Calu3 (cell line): ENCODE results near the gene FBN3. TPM values are rescaled to one million over a fixed set of nuclear protein-coding genes. Genes with fewer than 3 reads are reported as not detected.

Source experiments
- BruUV-seq: library from RNA; stranded (reverse); fragments of 400-500 nt; replicated peaks from 2 replicates; lab custom pipeline; 2021; lab: Mats Ljungman, UMichigan
- CTCF ChIA-PET: fragments of 300-600 bp; sonication (Branson Sonifier 250); formaldehyde crosslinking; loops from one replicate; lab custom pipeline; 2022; ENCODE audit warnings: antibody characterized with exemption; lab: Charles Lee
- DNase-seq: peaks from one replicate; pipeline ENCODE4 v3.0.0; 2022
- H3K27ac Mint-ChIP-seq: one replicate; pipeline ENCODE4 v1.8.0; 2022; ENCODE audit warnings: mixed read lengths; ENCODE audit not compliant: unreplicated experiment
- H3K27me3 Mint-ChIP-seq: one replicate; pipeline ENCODE4 v1.8.0; 2022; ENCODE audit warnings: mixed read lengths; ENCODE audit not compliant: unreplicated experiment
- H3K36me3 Mint-ChIP-seq: one replicate; pipeline ENCODE4 v1.8.0; 2022; ENCODE audit warnings: mild to moderate bottlenecking, moderate library complexity, mixed read lengths; ENCODE audit not compliant: insufficient read depth, unreplicated experiment
- H3K4me1 Mint-ChIP-seq: one replicate; pipeline ENCODE4 v1.8.0; 2022; ENCODE audit warnings: mild to moderate bottlenecking, low read depth, mixed read lengths; ENCODE audit not compliant: unreplicated experiment
- H3K4me3 Mint-ChIP-seq: one replicate; pipeline ENCODE4 v1.8.0; 2022; ENCODE audit warnings: mild to moderate bottlenecking, low read depth, moderate library complexity, mixed read lengths; ENCODE audit not compliant: unreplicated experiment
- H3K9me3 Mint-ChIP-seq: one replicate; pipeline ENCODE4 v1.8.0; 2022; ENCODE audit warnings: low read depth, mixed read lengths; ENCODE audit not compliant: unreplicated experiment
- CTCF ChIP-seq: fragments of 200-600 bp; IDR thresholded peaks from one replicate; pipeline ENCODE4 v1.8.0; 2022; ENCODE audit warnings: antibody characterized with exemption; ENCODE audit not compliant: unreplicated experiment
- intact Hi-C: fragments of 100-400 bp; cut with micrococcal nuclease; formaldehyde crosslinking; loops from one replicate; pipeline ENCODE4 v1.10.0; 2022; ENCODE audit not compliant: unreplicated experiment
- total RNA-seq: library from RNA; stranded (reverse); gene quantifications from 2 replicates; pipeline ENCODE4 v1.2.3, GENCODE V29; 2022

Gene FBN3
- total RNA-seq, 1 experiment from 2014 or later: not detected

GRCh38 chr19:8128551-8128950, 20.8 kb downstream of the FBN3 start:
- Mint-ChIP-seq H3K4me1 (no peaks in the 10 kb centered on the region), H3K36me3 (no peaks in the 10 kb centered on the region), H3K27me3 (peaks cover 79% of the 10 kb centered on the region), H3K9me3 (no peaks in the 10 kb centered on the region), H3K4me3 (no peak overlapping the region), H3K27ac (no peak overlapping the region)
- DNase-seq: no peak
- TF ChIP-seq CTCF: no peak
- BruUV-seq: no TSS peak
- intact Hi-C loops: no loop called here
- CTCF ChIA-PET: no interaction called here

- no peaks in the 10 kb centered on the region for H3K9me3 Mint-ChIP-seq
- H3K27me3 Mint-ChIP-seq: peaks cover 72% of the 10 kb centered on the region
- H3K4me1 Mint-ChIP-seq: no peaks in the 10 kb centered on the region
- H3K27ac Mint-ChIP-seq: no peak overlapping the region
- H3K4me3 Mint-ChIP-seq: no peak overlapping the region
- H3K36me3 Mint-ChIP-seq: no peaks in the 10 kb centered on the region
- CTCF ChIA-PET: interaction anchor here (0.7 kb wide), 1 partner anchor 15 kb away, joined by 3 read pairs; no protein-coding TSS in a partner anchor
- DNase-seq: no peak
- no peak for TF ChIP-seq CTCF
- no TSS peak for BruUV-seq
- intact Hi-C loops: no loop called here
Observed at GRCh38 chr19:8127311-8127710, 22.1 kb downstream of the FBN3 start.

GRCh38 chr19:8126511-8126910, 22.9 kb downstream of the FBN3 start:
- intact Hi-C loops: no loop called here
- CTCF ChIA-PET: interaction anchor here (0.6 kb wide), 1 partner anchor 22 kb away, joined by 3 read pairs; no protein-coding TSS in a partner anchor
- Mint-ChIP-seq H3K36me3 (no peaks in the 10 kb centered on the region), H3K4me1 (no peaks in the 10 kb centered on the region), H3K4me3 (no peak overlapping the region), H3K27ac (no peak overlapping the region), H3K27me3 (peaks cover 64% of the 10 kb centered on the region), H3K9me3 (no peaks in the 10 kb centered on the region)
- BruUV-seq: no TSS peak
- TF ChIP-seq CTCF: no peak
- no peak for DNase-seq

- no peak overlapping the region for H3K4me3 Mint-ChIP-seq
- no peak for TF ChIP-seq CTCF
- no TSS peak for BruUV-seq
- CTCF ChIA-PET: no interaction called here
- no peaks in the 10 kb centered on the region for H3K9me3 Mint-ChIP-seq
- H3K27ac Mint-ChIP-seq: no peak overlapping the region
- no peak for DNase-seq
- intact Hi-C loops: no loop called here
- peaks cover 63% of the 10 kb centered on the region for H3K27me3 Mint-ChIP-seq
- H3K4me1 Mint-ChIP-seq: no peaks in the 10 kb centered on the region
- H3K36me3 Mint-ChIP-seq: no peaks in the 10 kb centered on the region
Observed at GRCh38 chr19:8126008-8126407, 23.4 kb downstream of the FBN3 start.
